Parathyroid adenoma (tissue), 2 donors: Measurements from ENCODE around the gene ATP2B1.
A peak's percentile ranks its signal among the peaks of the same experiment; 100 is the strongest.

Experiments used
- H2AFZ ChIP-seq: fragments of 300-600 bp; sonication (generic); one replicate; pipeline ENCODE4 v1.7.0; 2017; ENCODE audit warnings: antibody characterized with exemption, mild to moderate bottlenecking
- H3K27ac ChIP-seq: fragments of 300-600 bp; sonication (generic); one replicate; pipeline ENCODE4 v1.7.0; 2017
- H3K27me3 ChIP-seq: fragments of 300-600 bp; sonication (generic); one replicate; pipeline ENCODE4 v1.7.0; 2017; ENCODE audit warnings: low read length; ENCODE audit not compliant: control insufficient read depth, insufficient read depth
- H3K36me3 ChIP-seq: fragments of 300-600 bp; sonication (generic); one replicate; pipeline ENCODE4 v1.7.0; 2017; ENCODE audit warnings: low read length; ENCODE audit not compliant: control insufficient read depth, insufficient read depth
- H3K4me1 ChIP-seq: fragments of 300-600 bp; sonication (generic); one replicate; pipeline ENCODE4 v1.7.0; 2017; ENCODE audit warnings: control low read depth
- H3K4me2 ChIP-seq: fragments of 300-600 bp; sonication (generic); one replicate; pipeline ENCODE4 v1.7.0; 2017; ENCODE audit warnings: low read length
- H3K4me3 ChIP-seq: fragments of 300-600 bp; sonication (generic); one replicate; pipeline ENCODE4 v1.7.0; 2017; ENCODE audit warnings: low read depth, low read length
- H3K79me2 ChIP-seq: fragments of 300-600 bp; sonication (generic); one replicate; pipeline ENCODE4 v1.7.0; 2017; ENCODE audit warnings: control low read depth
- H3K9ac ChIP-seq: fragments of 300-600 bp; sonication (generic); one replicate; pipeline ENCODE4 v1.7.0; 2017; ENCODE audit warnings: mild to moderate bottlenecking
- H3K9me3 ChIP-seq: fragments of 300-600 bp; sonication (generic); one replicate; pipeline ENCODE4 v1.7.0; 2017; ENCODE audit warnings: low read length; ENCODE audit not compliant: control insufficient read depth
- TF ChIP-seq, protein P1 (sequence below): fragments of 300-600 bp; sonication (generic); IDR thresholded peaks from one replicate; pipeline ENCODE4 v1.7.0; 2017; ENCODE audit warnings: antibody characterized with exemption, mild to moderate bottlenecking
- donor health status: primary hyperparathyroidism.

ATP2B1 gene

DNA sequence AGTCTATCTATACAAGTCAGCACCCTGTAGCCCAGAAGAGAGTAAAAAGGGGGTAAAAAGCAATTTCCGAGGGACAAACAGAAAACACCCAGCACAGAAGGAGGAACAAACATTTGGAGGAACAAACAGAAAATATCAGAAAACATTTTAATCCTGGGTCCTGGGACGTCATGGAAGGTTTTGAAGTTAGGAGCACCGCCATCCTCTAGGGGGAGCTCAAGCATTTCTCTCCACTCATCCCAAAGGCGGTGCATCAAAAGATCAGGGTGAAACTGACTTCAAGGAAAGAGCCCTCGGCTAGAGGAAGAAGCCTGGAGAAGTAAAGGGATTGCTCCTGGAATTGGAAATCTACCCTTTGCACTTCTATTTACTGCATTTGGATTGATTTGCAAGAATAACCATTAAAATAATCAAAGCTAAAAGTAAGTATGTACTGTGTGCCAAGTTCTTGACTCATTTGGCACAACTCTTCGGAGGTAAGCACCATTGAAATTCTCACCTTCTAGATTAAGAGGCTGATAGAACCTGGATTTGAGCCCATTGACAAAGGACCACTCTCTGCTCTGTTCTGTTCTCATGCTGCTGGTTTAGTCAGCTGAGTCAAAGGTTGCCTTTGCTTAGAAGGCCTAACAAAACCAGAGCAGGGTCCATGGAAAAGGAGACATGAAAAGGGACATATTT lies 165.6 kb downstream of the ATP2B1 start:
- no peak overlapping the region for H3K4me2 ChIP-seq
- no peak overlapping the region for H3K27ac ChIP-seq
- H3K79me2 ChIP-seq: no peaks in the 10 kb centered on the region
- H3K4me1 ChIP-seq: peaks cover 24% of the 10 kb centered on the region
- no peak overlapping the region for H3K4me3 ChIP-seq
- no peak overlapping the region for H3K9ac ChIP-seq
- TF ChIP-seq, protein P1, sequence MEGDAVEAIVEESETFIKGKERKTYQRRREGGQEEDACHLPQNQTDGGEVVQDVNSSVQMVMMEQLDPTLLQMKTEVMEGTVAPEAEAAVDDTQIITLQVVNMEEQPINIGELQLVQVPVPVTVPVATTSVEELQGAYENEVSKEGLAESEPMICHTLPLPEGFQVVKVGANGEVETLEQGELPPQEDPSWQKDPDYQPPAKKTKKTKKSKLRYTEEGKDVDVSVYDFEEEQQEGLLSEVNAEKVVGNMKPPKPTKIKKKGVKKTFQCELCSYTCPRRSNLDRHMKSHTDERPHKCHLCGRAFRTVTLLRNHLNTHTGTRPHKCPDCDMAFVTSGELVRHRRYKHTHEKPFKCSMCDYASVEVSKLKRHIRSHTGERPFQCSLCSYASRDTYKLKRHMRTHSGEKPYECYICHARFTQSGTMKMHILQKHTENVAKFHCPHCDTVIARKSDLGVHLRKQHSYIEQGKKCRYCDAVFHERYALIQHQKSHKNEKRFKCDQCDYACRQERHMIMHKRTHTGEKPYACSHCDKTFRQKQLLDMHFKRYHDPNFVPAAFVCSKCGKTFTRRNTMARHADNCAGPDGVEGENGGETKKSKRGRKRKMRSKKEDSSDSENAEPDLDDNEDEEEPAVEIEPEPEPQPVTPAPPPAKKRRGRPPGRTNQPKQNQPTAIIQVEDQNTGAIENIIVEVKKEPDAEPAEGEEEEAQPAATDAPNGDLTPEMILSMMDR: peak; percentile 89
- H2AFZ ChIP-seq: no peak overlapping the region
- H3K36me3 ChIP-seq: no peaks in the 10 kb centered on the region
- H3K27me3 ChIP-seq: no peaks in the 10 kb centered on the region
- H3K9me3 ChIP-seq: no peaks in the 10 kb centered on the region

DNA sequence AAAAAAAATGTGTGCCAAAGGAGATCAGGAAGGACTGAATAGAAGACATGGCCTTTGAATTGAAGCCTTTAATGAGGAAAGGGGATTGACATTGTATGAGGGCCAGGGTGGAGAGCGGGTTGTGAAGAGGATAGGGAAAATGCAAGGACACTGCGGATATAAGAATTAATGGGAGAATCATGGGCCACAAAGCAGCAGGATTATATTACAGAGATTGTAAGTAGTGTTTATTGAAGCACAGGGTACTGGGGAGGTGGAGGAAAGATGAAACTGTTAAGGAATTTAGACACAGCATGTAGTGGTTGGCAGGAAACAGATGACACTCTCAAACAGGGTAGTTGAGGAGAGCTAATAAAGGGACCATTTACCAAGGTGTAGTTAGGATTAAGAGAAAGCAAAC lies 166.4 kb downstream of the ATP2B1 start:
- H3K9ac ChIP-seq: no peak overlapping the region
- no peak overlapping the region for H3K4me2 ChIP-seq
- no peak overlapping the region for H3K27ac ChIP-seq
- TF ChIP-seq, protein P1: no peak
- H3K4me1 ChIP-seq: peaks cover 24% of the 10 kb centered on the region
- H3K9me3 ChIP-seq: no peaks in the 10 kb centered on the region
- H3K79me2 ChIP-seq: no peaks in the 10 kb centered on the region
- no peak overlapping the region for H2AFZ ChIP-seq
- no peaks in the 10 kb centered on the region for H3K27me3 ChIP-seq
- no peaks in the 10 kb centered on the region for H3K36me3 ChIP-seq
- H3K4me3 ChIP-seq: no peak overlapping the region

GRCh38 chr12:89540586-89540985 lies 168.1 kb downstream of the ATP2B1 start:
- Histone ChIP-seq H3K4me3 (no peak overlapping the region), H3K4me2 (no peak overlapping the region), H3K9me3 (no peaks in the 10 kb centered on the region), H3K27me3 (no peaks in the 10 kb centered on the region), H3K36me3 (no peaks in the 10 kb centered on the region), H3K27ac (peak overlapping the region; percentile 22), H2AFZ (no peak overlapping the region), H3K4me1 (peaks cover 18% of the 10 kb centered on the region), H3K79me2 (no peaks in the 10 kb centered on the region), H3K9ac (no peak overlapping the region)
- TF ChIP-seq, protein P1: no peak

- H3K27me3 ChIP-seq: no peaks in the 10 kb centered on the region
- no peaks in the 10 kb centered on the region for H3K79me2 ChIP-seq
- H3K4me1 ChIP-seq: peaks cover 10% of the 10 kb centered on the region
- peak overlapping the region; percentile 29 for H2AFZ ChIP-seq
- H3K4me3 ChIP-seq: no peak overlapping the region
- no peaks in the 10 kb centered on the region for H3K36me3 ChIP-seq
- H3K9me3 ChIP-seq: no peaks in the 10 kb centered on the region
- no peak overlapping the region for H3K4me2 ChIP-seq
- TF ChIP-seq, protein P1: no peak
- no peak overlapping the region for H3K9ac ChIP-seq
- H3K27ac ChIP-seq: no peak overlapping the region
Measured at GRCh38 chr12:89539426-89540223, 169.0 kb downstream of the ATP2B1 start.
